HG03565 (cell line): Measurements from ENCODE around the gene MMD2.
A peak's percentile ranks its signal among the peaks of the same experiment; 100 is the strongest.
"Not testable (repeated sequence)": the region's sequence is repeated elsewhere in the genome, so short reads cannot be mapped to it uniquely, and the experiment has no call there.

ENCODE experiments used
- ATAC-seq: cut with Tn5 transposase; IDR thresholded peaks from one replicate; pipeline ENCODE4 v1.9.1; 2021; ENCODE audit warnings: mild to moderate bottlenecking, moderate library complexity; ENCODE audit not compliant: unreplicated experiment

The MMD2 gene

GRCh38 chr7:4895766-4896165 is 63.2 kb downstream of the MMD2 start:
- no peak for ATAC-seq

DNA sequence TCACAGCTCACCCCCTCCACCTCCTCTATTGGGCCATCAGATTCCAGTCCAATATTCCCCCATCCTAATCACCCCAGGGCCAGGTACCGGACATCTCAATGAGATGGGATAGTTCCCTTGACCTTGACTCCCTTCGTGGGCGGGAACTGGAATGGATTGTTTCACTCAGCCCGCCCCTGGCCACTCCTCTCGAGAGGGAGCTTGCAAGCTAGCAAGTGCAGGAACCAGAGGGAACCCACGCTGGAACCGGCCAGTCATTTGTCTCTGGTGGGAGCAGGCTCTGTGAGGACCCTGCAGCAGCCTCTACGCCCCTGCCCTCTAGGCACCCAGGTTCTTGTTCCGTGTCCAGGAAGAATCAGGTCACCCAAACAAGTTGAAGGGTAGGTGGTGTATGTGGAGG is 64.5 kb downstream of the MMD2 start:
- no peak for ATAC-seq

GRCh38 chr7:4893929-4894475 is 65.0 kb downstream of the MMD2 start:
- no peak for ATAC-seq

DNA sequence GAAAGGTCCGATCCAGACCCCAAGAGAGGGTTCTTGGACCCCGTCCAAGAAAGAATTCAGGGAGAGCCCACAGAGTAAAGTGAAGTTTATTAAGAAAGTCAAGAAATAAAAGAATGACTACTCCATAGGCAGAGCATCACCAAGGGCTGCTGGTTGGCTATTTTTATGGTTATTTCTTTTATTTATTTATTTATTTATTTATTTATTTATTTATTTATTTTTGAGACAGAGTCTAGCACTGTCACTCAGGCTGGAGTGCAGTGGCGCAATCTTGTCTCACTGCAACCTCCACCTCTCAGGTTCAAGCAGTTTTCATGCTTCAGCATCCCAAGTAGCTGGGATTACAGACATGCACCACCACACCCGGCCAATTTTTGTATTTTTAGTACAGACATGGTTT is 65.8 kb downstream of the MMD2 start:
- not testable (repeated sequence) for ATAC-seq

DNA sequence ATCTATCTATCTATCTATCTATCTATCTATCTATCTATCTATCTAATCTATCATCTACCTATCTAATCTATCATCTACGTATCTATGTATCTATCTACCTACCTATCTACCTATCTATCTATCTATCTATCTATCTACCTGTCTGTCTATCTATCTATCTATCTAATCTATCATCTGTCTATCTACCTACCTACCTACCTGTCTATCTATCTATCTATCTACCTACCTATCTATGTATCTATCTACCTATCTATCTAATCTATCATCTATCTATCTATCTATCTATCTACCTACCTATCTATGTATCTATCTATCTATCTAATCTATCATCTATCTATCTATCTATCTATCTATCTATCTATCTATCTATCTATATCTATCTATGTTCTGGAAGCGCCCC is 67.5 kb downstream of the MMD2 start:
- not testable (repeated sequence) for ATAC-seq

DNA sequence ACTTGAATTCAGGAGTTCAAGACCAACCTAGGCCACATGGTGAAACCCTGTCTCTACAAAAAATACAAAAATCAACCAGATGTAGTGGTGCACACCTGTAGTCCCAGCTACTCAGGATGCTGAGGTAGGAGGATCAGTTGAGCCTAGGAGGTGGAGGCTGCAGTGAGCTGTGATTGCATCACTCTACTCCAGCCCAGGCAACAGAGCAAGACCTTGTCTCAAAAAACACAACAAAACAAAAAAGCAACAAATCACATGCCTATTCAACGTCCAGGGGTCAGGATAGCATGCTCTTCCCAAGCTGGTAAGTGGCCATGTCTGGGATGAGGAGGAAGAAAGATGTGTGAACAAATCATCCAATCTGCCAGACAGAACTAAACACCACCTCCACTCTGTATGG is 69.3 kb downstream of the MMD2 start:
- no peak for ATAC-seq

GRCh38 chr7:4888161-4888560 is 70.8 kb downstream of the MMD2 start:
- no peak for ATAC-seq

DNA sequence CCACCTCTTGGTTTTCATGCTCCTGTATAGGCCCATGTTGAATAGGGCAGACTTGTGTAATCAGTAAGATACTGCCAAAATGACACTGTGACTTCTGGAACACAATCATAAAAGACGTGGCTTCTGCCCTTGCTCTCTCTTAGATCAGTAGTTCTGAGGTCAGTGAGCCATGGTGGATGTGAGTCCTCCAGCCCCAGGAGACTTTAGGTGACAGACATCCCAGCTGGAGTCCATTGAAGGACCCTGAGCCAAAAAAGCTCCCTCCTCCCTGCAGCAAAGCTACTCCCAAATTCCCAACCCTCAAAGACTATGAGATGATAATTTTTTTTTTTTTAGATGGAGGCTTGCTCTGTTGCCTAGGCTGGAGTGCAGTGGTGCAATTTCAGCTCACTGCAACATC is 72.3 kb downstream of the MMD2 start:
- no peak for ATAC-seq

GRCh38 chr7:4885317-4885807 is 73.6 kb downstream of the MMD2 start:
- ATAC-seq = no peak

DNA sequence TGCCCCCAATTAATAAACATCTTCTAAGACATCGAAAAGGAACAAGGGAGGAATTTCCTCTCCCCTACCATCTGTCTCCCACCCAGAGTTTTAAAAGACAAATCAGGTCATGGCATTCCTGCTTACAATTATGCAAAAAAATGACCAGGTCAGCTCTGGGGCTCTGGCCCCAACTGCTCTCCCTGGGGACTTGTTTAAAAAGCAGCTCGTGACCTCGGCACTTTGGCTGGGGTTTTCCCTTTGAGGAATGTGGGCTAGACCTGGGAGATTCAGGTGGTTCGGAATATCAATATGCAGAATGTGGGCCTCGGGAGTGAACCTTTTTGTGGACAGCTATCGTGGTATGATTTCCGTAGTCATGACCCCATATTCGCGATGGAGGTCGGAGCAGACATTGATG is 74.8 kb downstream of the MMD2 start:
- no peak for ATAC-seq

GRCh38 chr7:4883372-4884144 is 75.4 kb downstream of the MMD2 start, which contains the start of gene RADIL:
TSS of gene RADIL (minus strand) at chr7:4883716. CDS start at chr7:4878139, 5,577 bp downstream.
- peak; percentile 69 for ATAC-seq

GRCh38 chr7:4883033-4883371 is 76.0 kb downstream of the MMD2 start:
- no peak for ATAC-seq

DNA sequence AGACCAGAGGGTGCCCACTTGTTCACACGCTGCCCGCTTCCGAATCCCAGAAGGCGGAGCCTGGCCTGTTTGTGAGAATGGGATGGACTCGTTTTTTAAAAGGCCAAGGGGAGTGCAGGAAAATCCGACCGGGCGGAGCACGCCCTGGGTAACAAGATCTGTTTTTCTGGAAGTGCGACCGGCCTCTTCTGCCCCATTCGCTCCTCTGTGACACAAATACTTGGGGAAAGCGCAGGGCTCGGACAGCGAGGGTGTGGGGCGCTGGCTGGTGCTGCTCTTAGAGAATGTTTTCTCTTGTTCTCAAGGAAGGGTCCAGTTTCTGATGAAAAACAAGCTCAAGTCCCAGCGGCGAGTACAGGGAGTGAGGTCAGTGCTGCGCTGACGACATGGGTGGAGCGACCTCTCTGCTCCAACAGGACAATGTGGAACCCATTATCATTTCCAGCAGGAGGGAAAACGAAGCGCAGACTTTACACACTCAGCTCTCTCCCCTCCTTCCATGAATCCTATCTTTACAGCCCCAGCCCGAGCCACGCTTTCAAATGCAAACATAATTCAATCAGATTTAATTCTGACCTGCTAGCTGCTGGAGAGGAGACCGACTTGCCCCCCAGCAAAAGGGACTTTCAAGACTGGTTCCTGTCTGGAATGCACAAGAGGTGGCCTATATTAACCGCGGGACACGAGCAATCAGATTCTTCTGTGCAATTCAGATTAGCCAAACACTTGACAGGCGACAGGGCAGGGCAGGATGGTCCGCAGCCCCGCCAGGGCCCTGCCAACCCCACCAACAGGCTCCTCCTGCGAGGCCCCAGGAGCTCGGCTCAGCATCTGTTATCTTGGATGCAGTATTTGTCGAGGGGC is 76.6 kb downstream of the MMD2 start:
- no peak for ATAC-seq

DNA sequence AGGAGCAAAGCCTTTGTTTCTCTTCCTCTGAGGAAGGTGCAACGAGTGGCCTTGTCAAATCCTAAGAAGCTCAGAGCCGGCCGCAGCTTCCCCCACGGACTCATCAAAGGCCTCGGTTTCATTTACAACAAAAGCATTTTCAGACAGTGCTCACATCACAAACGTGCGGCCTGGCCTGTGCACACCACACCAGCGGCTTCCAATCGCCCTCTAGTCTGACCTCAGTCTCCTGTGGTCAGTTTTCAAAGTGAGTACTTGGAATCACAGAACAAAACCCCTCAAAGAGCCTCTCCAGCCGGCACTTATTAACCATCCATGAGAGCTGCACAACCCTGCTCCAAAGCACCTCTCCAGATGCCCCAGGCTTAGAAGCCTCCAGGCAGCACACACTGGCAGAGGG is 78.8 kb downstream of the MMD2 start:
- ATAC-seq = no peak

GRCh38 chr7:4879396-4880081 is 79.4 kb downstream of the MMD2 start:
- no peak for ATAC-seq

GRCh38 chr7:4878336-4879335 is 80.4 kb downstream of the MMD2 start:
- no peak for ATAC-seq

DNA sequence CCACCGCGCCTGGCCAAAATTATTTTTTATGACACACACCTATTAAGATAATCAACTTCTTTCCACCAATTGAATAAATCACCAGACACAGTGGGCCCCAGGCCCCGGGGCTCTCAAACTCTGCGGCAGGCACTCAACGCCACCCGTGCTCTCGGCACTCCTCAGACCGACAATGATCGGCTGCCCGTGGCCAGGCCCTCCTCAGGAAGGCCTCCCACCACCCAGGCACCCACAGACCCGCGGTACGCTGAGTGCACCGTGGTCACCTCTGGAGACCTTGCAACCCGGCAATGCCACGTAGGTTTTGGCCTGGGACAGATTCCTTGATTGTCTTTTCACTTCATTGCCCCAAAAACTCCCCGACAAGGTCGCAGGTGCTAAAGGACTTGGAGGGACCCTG is 82.4 kb downstream of the MMD2 start:
- ATAC-seq = no peak

DNA sequence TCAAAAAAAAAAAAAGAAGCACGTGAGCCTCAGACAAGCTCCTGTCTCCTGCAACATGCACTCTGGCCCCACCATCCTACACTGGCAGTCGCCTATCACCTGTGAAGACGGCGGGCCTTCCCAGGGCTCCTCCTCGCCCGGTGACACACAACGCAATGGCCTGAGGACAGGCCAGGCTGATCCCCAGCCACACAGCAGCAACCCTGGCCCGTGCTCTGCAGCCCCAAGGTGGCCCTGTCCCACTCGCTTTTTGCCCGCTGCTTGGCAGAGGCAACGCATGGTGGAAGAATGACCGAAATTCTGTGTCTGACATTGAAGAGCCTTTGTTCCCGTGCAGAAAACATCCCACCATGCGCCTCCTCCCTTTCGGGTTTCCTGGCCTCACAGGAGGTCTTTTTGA is 83.6 kb downstream of the MMD2 start:
- no peak for ATAC-seq

- ATAC-seq = no peak
Measured at GRCh38 chr7:4873071-4873944, 85.7 kb downstream of the MMD2 start.
